ENCODE results near the gene FGFR2. TPM values are rescaled to one million over a fixed set of nuclear protein-coding genes. Genes with fewer than 3 reads are reported as not detected.

FGFR2 gene
- total and polyA plus RNA-seq, 2 donors (not counting 3 experiments of a cell fraction or from before 2014, with no cell fraction given) = 0.06 TPM; not detected in 1

GRCh38 chr10:121509796-121510195 is 88.4 kb downstream of the FGFR2 start:
- POLR2A ChIA-PET = no interaction called here
- CTCF ChIA-PET = no interaction called here

More at GRCh38 chr10:121509796-121510195, 88.4 kb downstream of the FGFR2 start:
- Histone ChIP-seq H3K4me2 (ENCODE audit: insufficient read depth, low read length) (no peak overlapping the region), H3K27ac (ENCODE audit: insufficient read depth, low read depth, low read length) (no peak overlapping the region), H3K9ac (replicated peaks; ENCODE audit: extremely low read depth, insufficient read depth, low read length) (no peak overlapping the region), H2AFZ (ENCODE audit: low read depth, low read length) (no peak overlapping the region), H3K9me3 (replicated peaks; ENCODE audit: control insufficient read depth, insufficient read depth, low read length) (no peaks in the 10 kb centered on the region), H3K4me1 (ENCODE audit: control insufficient read depth, extremely low read depth, insufficient read depth, low read length) (no peaks in the 10 kb centered on the region), H3K36me3 (ENCODE audit: control insufficient read depth in 2 of 2, extremely low read depth in 1 of 2, insufficient read depth in 2 of 2, low read length in 2 of 2) (no peaks in the 10 kb centered on the region), H3K9me1 (replicated peaks; ENCODE audit: control insufficient read depth, extremely low read depth, insufficient read depth, low read length) (no peaks in the 10 kb centered on the region), H3K4me3 (replicated peaks in 1 of 3; ENCODE audit: insufficient read depth in 1 of 3, low read depth in 1 of 3, low read length in 3 of 3) (no peak overlapping the region), H3K79me2 (ENCODE audit: control insufficient read depth, insufficient read depth, low read length) (no peaks in the 10 kb centered on the region), H4K20me1 (replicated peaks; ENCODE audit: control insufficient read depth, extremely low read depth, insufficient read depth, low read length) (no peaks in the 10 kb centered on the region), H3K27me3 (ENCODE audit: control insufficient read depth in 2 of 2, insufficient read depth in 2 of 2, low read length in 2 of 2) (no peaks in the 10 kb centered on the region)
- TF ChIP-seq POLR2A (IDR thresholded peaks at IDR 0.05; ENCODE audit: low read depth, low read length) = no peak
- TF ChIP-seq CTCF (IDR thresholded peaks at IDR 0.05; ENCODE audit: extremely low read depth in 1 of 2, insufficient read depth in 1 of 2, low read depth in 1 of 2, low read length in 2 of 2) = no peak
- TF ChIP-seq POLR2AphosphoS5 (IDR thresholded peaks at IDR 0.05; ENCODE audit: insufficient read depth, low read depth, low read length) = no peak
- no peak for TF ChIP-seq EZH2 (IDR thresholded peaks at IDR 0.05; ENCODE audit: borderline replicate concordance, low read depth, low read length, severe bottlenecking)
- TF ChIP-seq FOS (IDR thresholded peaks at IDR 0.05; ENCODE audit: borderline replicate concordance, insufficient read depth, low read length) = no peak
- TF ChIP-seq JUN (IDR thresholded peaks at IDR 0.05; ENCODE audit: borderline replicate concordance, insufficient read depth, insufficient read length, low read depth) = no peak
- no peak for TF ChIP-seq MYC (IDR thresholded peaks at IDR 0.05; ENCODE audit: low read depth, low read length)
- TF ChIP-seq MAX (IDR thresholded peaks at IDR 0.05; ENCODE audit: insufficient read depth, insufficient read length) = no peak
- no peak for TF ChIP-seq GATA2 (IDR thresholded peaks at IDR 0.05; ENCODE audit: insufficient read depth, insufficient read length, low read depth, low read length)
- BruUV-seq (replicated peaks) = no TSS peak
- FAIRE-seq (no peak), DNase-seq (ENCODE audit: low read depth, low spot score) (no peak)
- intact Hi-C loops (cut with micrococcal nuclease) (no loop called here), dilution Hi-C loops (cut with MboI; ENCODE audit: extremely low pct_ligation_motif_present, low sequenced_read_pairs) (no loop called here)
